HS-27A (cell line): ENCODE measurements around the gene METRN.
"Not testable (repeated sequence)": the region's sequence is repeated elsewhere in the genome, so short reads cannot be mapped to it uniquely, and the experiment has no call there.

Experiments
- DNase-seq: peaks from one replicate; pipeline ENCODE4 v3.0.0-alpha.2; 2012; ENCODE audit warnings: low read depth, missing footprints

The METRN gene

DNA sequence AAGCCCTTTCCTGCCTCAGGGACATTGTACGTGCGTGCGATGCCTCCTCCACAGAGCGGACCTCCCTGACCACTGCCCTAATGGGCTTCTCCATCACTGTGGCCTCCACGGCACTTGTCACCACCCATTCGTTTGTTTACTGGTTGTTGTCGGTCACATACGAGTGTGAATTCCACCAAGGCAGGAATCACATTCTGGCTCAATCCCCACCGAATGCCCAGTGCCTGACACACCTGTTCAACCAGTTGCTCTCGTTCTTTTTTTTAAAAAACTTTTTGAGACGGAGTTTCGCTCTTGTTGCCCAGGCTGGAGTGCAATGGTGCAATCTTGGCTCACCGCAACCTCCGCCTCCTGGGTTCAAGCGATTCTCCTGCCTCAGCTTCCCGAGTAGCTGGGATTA is 23.7 kb upstream of the METRN start:
- not testable (repeated sequence) for DNase-seq

DNA sequence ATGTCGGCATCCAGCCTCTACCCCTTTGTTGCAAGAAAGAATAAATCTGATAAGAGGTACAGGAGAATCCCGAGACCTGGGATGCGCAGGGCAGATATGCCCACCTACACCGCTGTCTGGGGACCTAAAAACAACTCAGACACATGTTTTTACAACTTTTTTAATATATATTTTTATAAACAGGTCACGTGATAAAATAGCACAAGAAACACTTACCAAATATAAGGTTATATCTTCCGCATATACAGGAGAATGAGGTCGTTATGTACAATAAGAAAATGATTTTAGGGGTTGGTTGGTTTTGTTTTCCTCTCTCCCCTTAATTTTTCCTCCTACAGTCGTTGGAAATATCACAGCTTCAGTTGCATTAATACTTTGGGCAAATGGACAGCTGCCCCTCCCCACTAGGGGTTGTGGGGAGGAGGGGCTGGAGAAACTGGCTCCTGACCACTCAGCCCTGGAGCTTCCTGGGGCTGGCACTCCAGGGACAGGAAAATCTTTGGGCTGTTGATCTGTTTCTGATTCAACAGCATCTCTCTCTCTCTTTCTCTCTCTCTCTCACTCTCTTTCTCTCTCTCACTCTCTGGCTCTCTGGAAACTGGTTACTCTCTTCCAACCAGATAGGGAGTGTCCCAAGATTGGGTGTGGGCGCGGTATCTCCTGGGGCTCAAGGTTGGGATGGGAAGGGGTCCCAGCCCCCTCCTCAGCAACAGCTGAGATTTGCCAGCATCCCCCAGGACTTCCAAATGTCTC is 22.4 kb upstream of the METRN start:
- DNase-seq = no peak

DNA sequence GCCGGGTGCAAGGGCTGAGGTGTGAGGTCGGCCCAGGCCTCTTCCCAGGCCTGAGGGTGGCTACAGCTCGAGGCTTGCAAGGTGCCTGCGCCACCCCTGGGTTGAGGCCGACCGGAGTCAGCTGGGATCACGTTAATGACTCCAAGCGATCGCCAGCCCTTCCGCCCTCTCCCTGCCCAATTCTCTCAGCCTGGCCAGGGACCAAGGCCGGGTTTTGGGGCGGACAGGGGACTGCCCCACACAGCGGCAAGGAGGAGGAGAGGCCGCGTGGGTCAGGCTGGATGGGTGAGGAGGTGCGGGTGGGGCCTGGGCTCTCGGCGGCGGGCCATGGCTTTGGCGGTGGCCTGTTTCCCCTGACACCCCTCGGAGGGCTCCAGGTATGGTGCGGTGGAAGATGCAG is 21.6 kb upstream of the METRN start:
- no peak for DNase-seq

DNA sequence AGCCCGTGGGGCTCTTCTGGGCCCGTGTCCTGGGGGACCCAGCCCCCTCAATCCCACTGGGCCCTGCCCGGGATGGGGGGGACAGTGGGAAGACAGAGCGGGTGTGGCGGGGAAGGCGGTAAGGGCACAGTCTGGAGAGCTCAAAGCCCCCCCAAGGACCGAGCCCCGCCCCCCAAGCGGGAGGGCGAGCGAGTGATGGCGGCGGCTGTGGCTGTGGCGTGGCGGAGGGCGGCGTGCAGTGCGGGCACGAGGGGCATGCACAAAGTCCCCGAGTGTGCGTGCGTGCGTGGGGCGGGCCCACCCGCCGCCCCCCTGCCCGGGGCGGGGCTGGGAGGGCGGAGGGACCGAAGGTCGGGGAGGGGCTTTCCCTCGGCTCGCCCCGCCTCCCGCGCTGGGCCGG is 21.2 kb upstream of the METRN start:
- DNase-seq = no peak

DNA sequence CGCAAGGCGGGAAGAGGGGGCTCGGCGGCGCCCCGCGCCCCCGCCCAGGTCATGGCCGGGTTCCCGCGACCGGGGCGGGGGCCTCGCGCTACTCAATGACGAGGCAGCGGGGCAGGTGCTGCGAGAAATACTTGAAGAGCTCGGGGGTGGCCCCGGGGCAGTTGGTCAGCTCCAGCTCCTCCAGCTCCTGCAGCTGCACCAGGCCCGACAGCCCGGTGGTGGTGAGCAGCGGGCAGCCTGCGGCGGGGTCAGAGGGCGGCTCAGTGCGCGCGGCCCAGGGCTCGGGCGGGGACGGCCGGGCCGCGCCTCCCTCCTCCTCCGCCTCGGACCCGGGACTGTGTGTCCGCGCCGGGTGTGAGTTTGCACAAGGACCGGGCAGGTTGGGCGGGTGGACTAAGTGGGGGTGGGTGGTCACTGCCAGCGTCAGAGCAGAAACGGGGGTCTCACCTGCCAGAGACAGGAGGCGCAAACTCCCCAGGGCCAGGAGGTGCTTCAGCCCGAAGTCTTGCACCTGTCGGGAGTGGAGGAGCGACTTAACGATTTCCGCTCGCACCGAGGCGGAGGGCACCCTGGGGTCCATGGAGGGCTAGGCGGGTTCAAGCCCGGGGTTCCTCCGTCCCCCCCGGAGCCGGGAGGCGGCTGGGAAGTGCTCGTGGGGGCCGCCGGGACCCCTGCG is 20.6 kb upstream of the METRN start:
- no peak for DNase-seq

DNA sequence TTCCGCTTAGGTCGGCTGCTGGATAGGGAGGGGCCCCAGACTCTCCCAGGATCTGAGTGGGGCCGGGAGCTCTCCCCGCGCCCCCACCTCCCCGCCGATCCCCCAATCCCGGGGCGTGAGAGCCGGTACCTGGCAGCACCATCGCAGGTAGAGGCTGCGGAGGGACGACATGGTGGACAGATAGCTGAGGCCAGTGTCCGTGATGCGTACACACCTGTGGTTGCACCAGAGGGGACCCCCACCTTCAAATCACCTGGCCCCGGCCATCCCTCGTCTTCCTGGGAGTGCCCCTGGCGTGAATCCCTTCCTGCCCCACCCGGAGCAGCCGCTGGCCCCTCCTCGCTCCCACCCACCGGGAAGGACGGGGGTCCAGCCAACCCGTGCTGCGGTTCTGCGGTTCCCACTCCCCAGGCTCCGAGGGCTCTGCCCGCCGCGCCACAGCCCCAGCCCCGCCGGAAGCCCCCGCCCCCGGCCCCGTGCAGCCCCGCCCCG is 20.0 kb upstream of the METRN start:
- no peak for DNase-seq

DNA sequence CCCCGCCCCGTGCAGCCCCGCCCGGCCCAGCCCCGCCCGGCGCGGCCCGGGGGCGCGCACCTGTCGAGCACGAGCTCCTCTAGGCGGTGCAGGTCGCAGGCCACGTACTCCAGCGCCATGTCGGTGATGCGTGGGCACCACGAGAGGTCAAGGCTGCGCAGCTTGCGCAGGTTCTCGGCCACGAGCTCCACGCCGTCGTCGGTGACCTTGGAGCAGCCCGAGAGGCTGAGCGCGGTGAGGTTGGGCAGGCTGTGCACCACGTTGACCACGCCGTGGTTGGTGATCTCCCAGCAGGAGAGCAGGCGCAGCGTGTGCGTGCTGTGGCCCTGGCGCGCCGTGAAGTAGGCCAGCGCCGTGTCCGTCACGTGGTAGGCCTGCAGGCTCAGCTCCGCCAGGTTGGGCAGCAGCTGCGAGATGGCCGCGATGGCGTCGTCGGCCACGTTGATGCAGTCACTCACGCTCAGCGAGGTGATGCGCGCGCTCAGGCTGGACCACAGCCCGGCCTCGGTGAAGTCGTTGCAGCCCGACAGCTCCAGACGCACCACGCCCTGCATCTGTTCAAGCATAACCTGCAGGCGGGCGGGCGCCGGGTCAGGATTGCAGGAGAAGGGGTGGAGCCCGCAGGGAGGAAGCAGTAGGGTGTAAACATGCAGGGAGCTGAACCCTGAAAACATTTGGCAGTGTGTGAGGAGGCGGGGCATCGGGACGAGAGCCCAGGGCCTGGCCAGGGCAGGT is 19.4 kb upstream of the METRN start:
- no peak for DNase-seq

DNA sequence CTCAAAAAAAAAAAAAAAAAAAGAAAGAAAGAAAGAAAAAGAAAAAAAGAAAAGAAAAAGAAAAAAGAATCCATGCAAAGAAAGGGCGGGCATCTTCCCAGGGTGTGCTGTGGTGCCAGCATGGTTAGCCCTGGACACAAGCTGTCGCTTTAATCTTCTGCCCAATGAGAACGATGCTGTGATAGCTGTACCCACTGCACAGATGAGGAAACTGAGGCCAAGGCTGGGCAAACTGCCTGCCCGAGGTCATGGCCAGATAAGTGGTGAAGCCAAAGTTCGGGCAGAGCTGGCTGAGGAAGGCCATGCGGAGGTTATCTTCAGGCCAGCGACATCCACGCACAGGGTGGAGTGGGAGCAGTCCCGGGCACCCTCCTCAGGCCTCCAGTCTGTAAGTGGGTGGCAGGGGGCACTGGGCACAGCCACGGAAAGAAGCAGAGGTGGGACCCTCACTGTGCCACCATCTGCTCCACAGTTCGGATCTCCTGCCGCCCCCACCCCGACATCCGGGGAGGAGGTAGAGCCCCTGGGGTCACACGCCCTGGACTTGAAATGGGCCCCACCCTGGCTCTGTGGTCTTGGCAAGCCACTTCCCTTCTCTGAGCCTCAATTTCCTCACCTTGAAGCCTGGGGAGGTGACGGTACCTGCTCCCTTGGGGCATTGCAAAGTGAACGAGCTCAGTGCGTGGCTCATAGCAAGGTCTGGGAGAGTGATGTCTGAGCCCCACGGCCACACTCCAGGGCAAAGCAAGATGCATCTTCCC is 15.8 kb upstream of the METRN start:
- DNase-seq = no peak

DNA sequence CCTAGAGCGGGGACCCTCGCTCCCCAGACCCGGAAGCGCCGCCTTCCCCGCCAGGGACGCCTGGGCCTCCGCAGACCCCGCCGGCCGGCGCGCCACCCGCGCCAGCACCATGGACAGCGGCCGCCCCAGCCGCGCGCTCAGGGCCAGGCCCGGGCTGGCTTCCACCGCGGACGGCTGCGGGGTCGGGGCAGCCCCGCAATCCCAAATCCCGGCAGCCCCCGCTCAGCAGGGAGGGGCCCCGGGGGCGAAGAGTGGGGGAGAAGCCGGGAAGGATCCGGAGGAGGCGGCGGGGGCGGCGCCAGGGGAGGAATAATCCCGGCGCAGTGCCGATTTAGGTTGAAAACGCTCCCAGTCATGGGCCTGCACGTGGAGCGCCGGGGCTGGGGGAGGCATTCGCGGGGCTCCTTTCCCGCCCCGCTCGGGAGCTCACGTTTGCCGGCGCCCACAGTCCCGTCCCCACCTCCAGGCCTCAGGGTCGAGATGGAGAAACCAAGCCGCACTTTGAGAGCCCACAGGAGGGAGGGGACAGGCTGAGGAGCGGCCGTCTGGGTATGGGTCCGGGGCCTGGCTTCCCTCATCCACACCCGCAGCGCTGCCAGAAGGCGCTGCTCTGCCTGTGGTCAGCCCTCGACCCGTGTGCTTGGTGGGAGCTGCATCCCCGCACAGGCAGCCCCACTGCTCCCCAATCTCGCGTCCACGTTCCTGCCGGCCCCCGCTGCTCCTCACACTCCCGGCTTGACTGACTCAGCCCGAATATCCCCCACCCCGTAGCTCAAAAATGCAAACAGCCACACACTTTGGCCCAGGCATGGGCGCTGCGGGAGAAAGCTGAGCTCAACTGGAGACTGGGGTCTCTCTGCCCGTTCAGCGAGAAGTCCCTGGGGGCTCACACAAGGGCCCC is 14.0 kb upstream of the METRN start:
- no peak for DNase-seq

DNA sequence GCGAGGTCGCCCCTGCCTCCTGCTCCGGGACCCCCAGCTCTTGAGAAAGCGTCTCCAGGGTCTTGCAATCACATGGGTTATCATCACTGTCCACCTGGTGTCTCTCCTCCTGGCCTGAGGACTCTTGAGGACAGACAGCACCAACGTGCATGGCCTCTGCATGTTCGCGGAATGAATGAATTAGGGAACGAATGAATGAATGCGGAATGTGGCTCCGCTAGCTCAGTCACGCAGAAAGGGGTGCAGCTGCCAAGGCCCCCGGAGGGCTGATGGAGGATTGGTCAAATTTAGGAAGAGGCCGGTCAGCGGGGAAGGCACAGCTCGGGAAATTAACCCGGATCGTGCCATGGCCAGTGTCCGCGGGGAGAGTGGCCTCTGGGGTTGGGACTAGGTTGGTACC is 12.6 kb upstream of the METRN start:
- no peak for DNase-seq

DNA sequence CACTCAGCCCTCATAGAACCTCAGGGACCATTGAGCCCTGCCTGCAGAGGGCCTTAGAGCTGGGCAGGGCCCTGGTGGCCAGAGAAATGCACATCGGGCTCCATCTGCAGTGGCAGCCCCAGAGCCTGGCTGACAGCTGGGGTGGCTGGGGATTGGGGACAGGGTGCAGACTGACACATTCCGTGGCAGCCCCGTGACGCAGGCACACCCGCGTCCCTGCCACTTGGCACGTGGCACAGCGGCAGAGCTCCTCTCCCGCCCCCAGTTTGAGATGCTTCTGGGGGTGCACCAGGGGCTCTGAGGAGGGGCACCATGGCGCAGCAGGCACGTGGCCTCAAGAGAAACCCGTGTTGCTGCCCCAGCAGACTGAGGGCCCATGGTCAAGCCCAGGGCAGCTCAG is 11.5 kb upstream of the METRN start:
- DNase-seq = no peak

DNA sequence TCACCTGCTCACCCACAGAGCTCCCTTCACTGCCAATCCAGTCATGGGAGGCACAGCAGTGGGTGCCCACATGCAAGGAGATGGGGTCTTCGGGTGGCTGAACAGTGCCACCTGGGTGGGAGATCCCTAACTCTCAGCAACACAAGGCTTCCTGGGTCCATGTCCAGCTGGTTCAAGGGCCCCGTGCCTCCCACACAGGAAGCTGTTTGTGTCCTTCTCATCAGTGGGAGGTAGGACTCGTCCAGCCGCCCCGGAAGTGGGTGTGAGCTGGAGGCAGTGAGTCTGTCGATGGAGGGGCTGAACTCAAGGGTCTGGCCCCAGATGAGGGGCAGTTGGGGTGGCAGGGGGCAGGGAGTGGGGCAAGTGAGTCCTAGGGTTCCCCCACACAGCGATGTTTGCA is 10.9 kb upstream of the METRN start:
- DNase-seq = no peak

DNA sequence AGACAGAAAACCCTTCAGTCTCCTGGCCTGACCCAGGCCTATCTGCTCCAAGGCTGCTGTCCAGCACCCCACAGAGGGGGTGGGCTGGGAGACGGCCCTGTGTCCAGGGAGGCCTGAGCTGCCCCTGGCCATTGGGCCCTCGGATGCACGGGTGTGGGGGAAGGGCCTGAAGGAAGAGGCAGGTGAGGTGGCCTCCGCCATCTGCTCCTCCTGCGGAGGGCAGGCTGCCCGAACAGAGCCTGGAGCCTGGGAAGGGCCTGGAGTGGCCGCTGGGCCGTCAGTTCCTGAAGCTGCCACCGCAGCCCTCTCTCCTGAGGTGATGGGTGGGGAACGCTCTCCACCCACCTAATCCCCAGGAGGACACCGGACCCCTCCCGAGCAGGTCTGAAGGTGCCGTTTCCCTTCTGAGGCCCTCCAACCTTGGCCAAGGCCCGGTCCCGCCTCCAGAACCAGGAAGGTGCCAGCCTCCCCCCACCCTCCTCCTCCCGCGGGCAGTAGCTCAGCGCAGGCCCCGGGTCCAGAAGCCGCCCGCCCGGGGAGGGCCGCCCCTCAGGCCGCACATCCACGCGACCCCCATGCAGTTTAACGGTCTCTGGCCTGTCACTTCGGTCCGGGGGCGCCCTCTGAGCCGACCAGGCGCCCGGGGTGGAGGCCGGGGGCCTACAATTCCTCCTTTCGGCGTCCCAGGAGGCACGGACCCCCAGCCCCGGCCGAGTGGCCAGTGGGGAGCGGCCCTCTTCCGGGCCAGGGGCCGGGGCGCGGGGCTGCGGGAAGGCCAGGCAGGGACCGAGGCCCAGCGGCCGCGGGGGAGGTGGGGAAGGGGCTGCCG is 10.2 kb upstream of the METRN start:
- DNase-seq = no peak

DNA sequence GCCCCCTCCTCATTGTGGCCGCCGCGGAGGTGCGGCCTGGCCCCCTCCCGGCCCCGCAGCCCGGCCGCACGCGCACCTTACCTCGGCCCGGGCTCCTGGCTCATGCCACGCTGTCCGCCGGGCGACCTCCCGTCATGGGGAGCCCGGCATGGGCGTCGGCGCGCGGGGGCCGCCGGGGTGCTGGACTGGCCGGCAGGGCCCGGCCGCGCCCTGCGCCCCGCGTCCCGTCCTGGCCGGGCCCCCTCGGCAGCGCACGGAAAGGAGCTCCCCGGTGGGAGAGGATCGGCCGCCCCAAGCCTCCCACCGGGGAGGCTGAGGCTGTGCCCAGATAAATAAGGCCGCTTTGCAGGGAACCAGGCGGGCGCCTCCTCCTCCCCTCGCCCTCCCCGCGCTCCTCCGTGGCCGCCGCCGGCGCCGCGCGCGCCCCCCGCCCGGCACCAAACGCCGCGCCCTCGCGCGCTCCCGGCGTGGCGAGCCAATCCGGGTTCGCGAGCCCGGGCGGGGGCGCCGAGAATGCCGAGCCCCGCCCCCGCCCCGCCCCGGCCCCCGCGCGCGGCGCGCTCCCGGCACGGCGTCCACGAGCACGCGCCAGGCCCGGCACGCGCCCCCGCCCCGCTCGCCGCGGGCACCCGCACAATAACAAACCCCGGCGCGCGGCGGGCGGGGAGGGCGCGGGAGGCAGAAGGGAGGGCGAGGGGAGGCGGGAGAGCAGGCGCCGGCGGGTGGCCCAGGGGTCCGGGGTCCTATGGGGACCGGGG is 9.3 kb upstream of the METRN start, which contains the start of gene FBXL16:
Gene FBXL16 (minus strand): TSS at position 371 of the 758 bp plus-strand sequence. CDS start 8,396 bp downstream, outside the sequence.
- DNase-seq = no peak

DNA sequence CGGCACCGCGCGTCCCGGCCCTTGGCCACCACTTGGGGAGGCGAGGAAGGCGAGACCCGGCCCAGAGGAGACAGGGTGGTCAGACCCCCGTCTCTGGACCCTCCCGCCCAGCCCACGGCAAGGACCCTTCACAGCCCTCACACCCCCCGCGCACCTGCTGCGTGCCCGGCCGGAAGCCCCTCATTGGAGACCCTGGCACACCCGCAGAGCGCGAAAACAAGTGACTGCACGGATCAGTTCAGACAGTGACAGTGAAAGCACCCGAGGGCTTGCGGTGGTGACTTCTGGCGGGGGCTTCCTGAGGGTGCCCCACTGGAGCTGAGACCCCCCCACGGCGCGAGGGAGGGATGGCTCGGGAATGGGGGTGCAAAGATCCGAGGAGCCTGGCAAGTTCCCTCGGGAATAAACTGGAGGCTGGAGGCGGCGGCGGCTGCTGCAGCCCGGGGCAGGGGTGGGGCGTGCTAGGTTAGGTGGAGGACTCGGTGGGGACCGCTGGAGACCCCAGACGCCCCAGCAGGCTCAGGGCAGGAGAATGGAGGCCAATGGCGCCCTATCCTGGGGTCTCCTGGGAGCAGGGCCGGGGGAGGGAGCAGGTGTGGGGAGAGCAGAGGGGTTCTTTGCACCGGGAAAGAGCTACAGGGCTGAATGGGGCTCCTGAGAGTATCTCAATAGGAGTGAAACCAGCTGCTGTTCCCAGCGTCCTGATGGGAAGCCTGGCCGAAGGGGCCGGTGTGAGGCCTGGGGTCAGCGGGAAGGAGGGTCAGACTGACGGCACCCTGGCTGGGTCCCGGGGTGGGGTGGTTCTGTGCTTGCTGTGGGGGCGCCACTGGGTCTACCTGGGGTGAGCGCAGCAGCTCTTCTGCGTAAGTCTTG is 8.5 kb upstream of the METRN start:
- no peak for DNase-seq

DNA sequence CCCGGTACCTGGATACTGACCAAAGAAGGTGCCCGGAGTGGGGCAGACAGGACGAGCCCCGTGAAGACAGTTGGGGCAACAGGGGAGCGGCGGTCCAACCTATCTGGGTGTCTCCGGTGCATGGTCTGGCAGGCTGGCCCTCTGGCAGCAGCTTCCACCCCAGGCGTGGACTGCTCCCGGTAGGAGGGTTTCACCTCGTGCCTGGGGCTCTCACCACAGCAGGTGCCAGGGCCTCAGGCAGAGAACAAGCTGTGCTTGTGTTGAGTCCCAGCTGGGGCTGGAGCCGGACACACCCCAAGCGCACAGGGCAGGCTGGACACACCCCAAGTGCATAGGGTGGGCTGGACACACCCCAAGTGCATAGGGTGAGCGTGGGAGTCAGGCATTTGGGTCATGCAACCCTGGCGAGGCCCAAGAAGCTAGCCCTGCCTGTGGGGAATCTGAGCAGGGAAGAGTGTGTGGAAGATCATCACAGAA is 7.8 kb upstream of the METRN start:
- DNase-seq = no peak

DNA sequence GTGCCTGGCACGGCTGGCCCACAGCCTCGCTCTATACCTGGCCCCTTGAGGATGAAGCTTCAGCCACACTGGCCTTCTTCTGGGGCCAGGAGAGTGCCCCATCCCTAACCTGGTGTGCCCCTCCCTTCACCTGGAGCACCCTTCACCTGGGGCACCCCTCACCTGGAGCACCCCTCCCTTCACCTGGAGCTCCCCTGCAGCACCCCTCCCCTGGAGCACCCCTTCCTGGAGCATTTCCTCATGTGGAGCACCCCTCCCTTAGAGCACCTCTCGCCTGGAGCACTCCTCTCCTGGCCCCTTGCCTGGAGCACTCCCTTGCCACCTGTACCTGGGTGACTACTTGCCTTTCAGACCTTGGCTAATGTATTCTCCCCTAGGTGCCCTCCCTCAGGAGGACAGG is 6.9 kb upstream of the METRN start:
- DNase-seq = no peak

DNA sequence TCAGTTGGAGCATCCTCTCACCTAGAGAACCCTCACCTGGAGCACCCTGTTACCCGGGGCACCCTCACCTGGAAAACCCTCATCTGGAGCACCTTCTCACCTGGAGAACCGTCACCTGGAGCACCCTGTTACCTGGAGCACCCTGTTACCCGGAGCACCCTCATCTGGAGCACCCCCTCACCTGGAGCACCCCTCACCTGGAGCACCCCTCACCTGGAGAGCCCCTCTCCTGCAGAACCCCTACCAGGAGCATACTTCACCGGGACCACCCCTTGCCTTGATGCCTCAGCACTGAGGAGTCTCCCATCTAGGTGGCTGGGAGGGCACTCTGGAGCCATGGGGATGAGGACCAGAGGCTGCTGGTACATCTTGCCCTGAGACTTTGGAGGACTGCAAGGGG is 6.0 kb upstream of the METRN start:
- DNase-seq = no peak
